ENCODE results near the gene AUTS2.
A peak's percentile ranks its signal among the peaks of the same experiment; 100 is the strongest.

AUTS2 gene

DNA sequence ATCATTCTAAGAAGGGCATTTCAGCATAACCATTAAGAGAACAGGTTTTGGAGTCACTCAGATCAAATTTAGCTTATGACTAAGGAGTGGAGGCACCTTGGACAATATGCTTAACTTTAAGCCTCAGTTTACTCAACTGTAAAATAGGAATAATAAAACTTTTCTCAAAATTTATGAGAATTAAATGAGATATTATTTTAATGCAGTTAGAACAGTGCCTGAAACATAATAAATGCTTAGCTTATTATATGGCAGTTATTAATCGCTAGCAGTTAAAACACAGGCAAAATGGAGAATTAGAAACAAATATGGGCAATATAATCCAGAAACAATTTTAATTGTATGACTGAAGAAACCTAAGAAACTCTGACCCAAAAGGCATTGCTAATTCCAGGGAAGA, 2.9 kb upstream of the AUTS2 start:
- no peaks in the 10 kb centered on the region for H3K36me3 Mint-ChIP-seq (ENCODE audit: low read depth)
- no peak for DNase-seq (ENCODE audit: low spot score)
- H3K4me1 Mint-ChIP-seq (ENCODE audit: low read depth) = peaks cover 5% of the 10 kb centered on the region
- H3K27me3 Mint-ChIP-seq (ENCODE audit: low read depth) = peaks cover 31% of the 10 kb centered on the region
- H3K27ac Mint-ChIP-seq = no peak overlapping the region
- no peak overlapping the region for H3K4me3 Mint-ChIP-seq
- no peaks in the 10 kb centered on the region for H3K9me3 Mint-ChIP-seq

GRCh38 chr7:69596056-69596455, 2.2 kb upstream of the AUTS2 start:
- Mint-ChIP-seq H3K4me3 (no peak overlapping the region), H3K9me3 (no peaks in the 10 kb centered on the region), H3K27ac (no peak overlapping the region), H3K36me3 (ENCODE audit: low read depth) (no peaks in the 10 kb centered on the region), H3K4me1 (ENCODE audit: low read depth) (peaks cover 5% of the 10 kb centered on the region), H3K27me3 (ENCODE audit: low read depth) (peaks cover 35% of the 10 kb centered on the region)
- DNase-seq (ENCODE audit: low spot score) = no peak

- Mint-ChIP-seq H3K4me3 (peak overlapping the region; percentile 70), H3K36me3 (ENCODE audit: low read depth) (no peaks in the 10 kb centered on the region), H3K27ac (no peak overlapping the region), H3K9me3 (no peaks in the 10 kb centered on the region), H3K27me3 (ENCODE audit: low read depth) (peaks cover 35% of the 10 kb centered on the region), H3K4me1 (ENCODE audit: low read depth) (peaks cover 5% of the 10 kb centered on the region)
- DNase-seq (ENCODE audit: low spot score) = no peak
These were observed 1.5 kb upstream of the AUTS2 start for GRCh38 chr7:69596723-69597277.

GRCh38 chr7:69597278-69598076, 798 bp upstream of the AUTS2 start:
- H3K27me3 Mint-ChIP-seq (ENCODE audit: low read depth) = peaks cover 35% of the 10 kb centered on the region
- no peak overlapping the region for H3K27ac Mint-ChIP-seq
- H3K36me3 Mint-ChIP-seq (ENCODE audit: low read depth) = no peaks in the 10 kb centered on the region
- DNase-seq (ENCODE audit: low spot score) = no peak
- no peaks in the 10 kb centered on the region for H3K9me3 Mint-ChIP-seq
- peaks cover 5% of the 10 kb centered on the region for H3K4me1 Mint-ChIP-seq (ENCODE audit: low read depth)
- H3K4me3 Mint-ChIP-seq = peak overlapping the region; percentile 70

GRCh38 chr7:69598487-69599285, 411 bp downstream of the AUTS2 start:
- Mint-ChIP-seq H3K27me3 (ENCODE audit: low read depth) (peaks cover 35% of the 10 kb centered on the region), H3K27ac (no peak overlapping the region), H3K9me3 (no peaks in the 10 kb centered on the region), H3K4me1 (ENCODE audit: low read depth) (peaks cover 5% of the 10 kb centered on the region), H3K4me3 (peak overlapping the region; percentile 81), H3K36me3 (ENCODE audit: low read depth) (no peaks in the 10 kb centered on the region)
- no peak for DNase-seq (ENCODE audit: low spot score)

- Mint-ChIP-seq H3K27me3 (ENCODE audit: low read depth) (peaks cover 35% of the 10 kb centered on the region), H3K4me1 (ENCODE audit: low read depth) (peaks cover 5% of the 10 kb centered on the region), H3K4me3 (peak overlapping the region; percentile 81), H3K9me3 (no peaks in the 10 kb centered on the region), H3K27ac (no peak overlapping the region), H3K36me3 (ENCODE audit: low read depth) (no peaks in the 10 kb centered on the region)
- no peak for DNase-seq (ENCODE audit: low spot score)
These were observed 1.1 kb downstream of the AUTS2 start for GRCh38 chr7:69599286-69599954.

- Mint-ChIP-seq H3K27me3 (ENCODE audit: low read depth) (peaks cover 35% of the 10 kb centered on the region), H3K4me3 (peak overlapping the region; percentile 27), H3K9me3 (no peaks in the 10 kb centered on the region), H3K36me3 (ENCODE audit: low read depth) (no peaks in the 10 kb centered on the region), H3K4me1 (ENCODE audit: low read depth) (peaks cover 5% of the 10 kb centered on the region), H3K27ac (no peak overlapping the region)
- no peak for DNase-seq (ENCODE audit: low spot score)
These were observed 1.9 kb downstream of the AUTS2 start for GRCh38 chr7:69599955-69600709.

- no peak overlapping the region for H3K4me3 Mint-ChIP-seq
- H3K27ac Mint-ChIP-seq = no peak overlapping the region
These were observed 2.6 kb downstream of the AUTS2 start for GRCh38 chr7:69600710-69601519.

GRCh38 chr7:69602522-69602921, 4.2 kb downstream of the AUTS2 start:
- Mint-ChIP-seq H3K36me3 (ENCODE audit: low read depth) (no peaks in the 10 kb centered on the region), H3K4me3 (no peak overlapping the region), H3K27ac (no peak overlapping the region), H3K27me3 (ENCODE audit: low read depth) (peaks cover 18% of the 10 kb centered on the region), H3K9me3 (no peaks in the 10 kb centered on the region), H3K4me1 (ENCODE audit: low read depth) (peaks cover 4% of the 10 kb centered on the region)
- DNase-seq (ENCODE audit: low spot score) = no peak

More at GRCh38 chr7:69600710-69601519, 2.6 kb downstream of the AUTS2 start:
- H3K9me3 Mint-ChIP-seq = no peaks in the 10 kb centered on the region
- DNase-seq (ENCODE audit: low spot score) = no peak
- H3K4me1 Mint-ChIP-seq (ENCODE audit: low read depth) = peaks cover 5% of the 10 kb centered on the region
- H3K36me3 Mint-ChIP-seq (ENCODE audit: low read depth) = no peaks in the 10 kb centered on the region
- peaks cover 30% of the 10 kb centered on the region for H3K27me3 Mint-ChIP-seq (ENCODE audit: low read depth)

GRCh38 chr7:69603351-69603750, 5.1 kb downstream of the AUTS2 start:
- no peak for DNase-seq (ENCODE audit: low spot score)
- Mint-ChIP-seq H3K27me3 (ENCODE audit: low read depth) (peaks cover 18% of the 10 kb centered on the region), H3K4me3 (no peak overlapping the region)

GRCh38 chr7:69603937-69604494, 5.7 kb downstream of the AUTS2 start:
- DNase-seq (ENCODE audit: low spot score) = no peak

More at GRCh38 chr7:69603351-69603750, 5.1 kb downstream of the AUTS2 start:
- H3K4me1 Mint-ChIP-seq (ENCODE audit: low read depth) = peaks cover 4% of the 10 kb centered on the region
- no peaks in the 10 kb centered on the region for H3K36me3 Mint-ChIP-seq (ENCODE audit: low read depth)
- no peak overlapping the region for H3K27ac Mint-ChIP-seq
- H3K9me3 Mint-ChIP-seq = no peaks in the 10 kb centered on the region

DNA sequence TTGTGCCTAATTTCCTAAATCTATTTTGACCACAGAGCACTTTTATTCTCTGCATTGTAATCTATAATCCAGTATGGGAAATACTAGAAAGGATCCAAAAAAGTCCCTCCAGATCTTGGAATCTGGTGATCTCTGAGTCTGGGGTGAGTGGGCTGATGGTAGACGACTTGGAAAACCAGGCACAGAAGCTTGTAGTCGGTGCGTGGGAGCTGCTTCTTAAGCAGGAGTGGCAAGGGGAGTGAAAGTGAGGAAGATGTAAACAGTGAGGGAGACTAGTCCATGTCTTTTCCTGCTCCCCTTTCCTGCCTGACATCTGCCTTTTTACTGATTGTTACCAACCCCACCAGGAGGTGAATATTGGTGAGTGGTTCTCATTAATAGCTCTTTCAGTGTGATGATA, 6.8 kb downstream of the AUTS2 start:
- Mint-ChIP-seq H3K36me3 (ENCODE audit: low read depth) (no peaks in the 10 kb centered on the region), H3K9me3 (no peaks in the 10 kb centered on the region), H3K27ac (no peak overlapping the region), H3K4me1 (ENCODE audit: low read depth) (peaks cover 2% of the 10 kb centered on the region), H3K4me3 (no peak overlapping the region), H3K27me3 (ENCODE audit: low read depth) (peaks cover 7% of the 10 kb centered on the region)
- no peak for DNase-seq (ENCODE audit: low spot score)

More at GRCh38 chr7:69603937-69604494, 5.7 kb downstream of the AUTS2 start:
- H3K4me1 Mint-ChIP-seq (ENCODE audit: low read depth) = peaks cover 4% of the 10 kb centered on the region
- H3K9me3 Mint-ChIP-seq = no peaks in the 10 kb centered on the region
- no peaks in the 10 kb centered on the region for H3K36me3 Mint-ChIP-seq (ENCODE audit: low read depth)
- H3K27me3 Mint-ChIP-seq (ENCODE audit: low read depth) = peaks cover 15% of the 10 kb centered on the region
- no peak overlapping the region for H3K4me3 Mint-ChIP-seq
- H3K27ac Mint-ChIP-seq = no peak overlapping the region

Measured in T-helper 2 cell treated with Interferon-gamma antibody and Interleukin-4, amounts not matched to agents 5 μg/mL and 100 μg/mL, for 36 hours (primary cell).